Hepatocyte (in vitro differentiated cells): ENCODE results near the gene HCRTR2. TPM values are rescaled to one million over a fixed set of nuclear protein-coding genes. Genes with fewer than 3 reads are reported as not detected.

Source experiments
- DNase-seq: peaks from one replicate; pipeline ENCODE4 v3.0.0-alpha.2; 2016; ENCODE audit warnings: low spot score
- H2AFZ ChIP-seq: fragments of 200-600 bp; sonication (generic); 2 replicates; pipeline ENCODE4 v1.6.0; 2016; ENCODE audit warnings: antibody characterized with exemption, mild to moderate bottlenecking
- H3K27ac ChIP-seq: fragments of 200-600 bp; sonication (generic); 2 replicates; pipeline ENCODE4 v1.5.1; 2016; ENCODE audit warnings: mild to moderate bottlenecking
- H3K27me3 ChIP-seq: fragments of 200-600 bp; sonication (generic); 2 replicates; pipeline ENCODE4 v1.6.1; 2016
- H3K36me3 ChIP-seq: fragments of 200-600 bp; sonication (generic); replicated peaks from 2 replicates; pipeline ENCODE4 v1.5.1; 2016; ENCODE audit warnings: low read depth; ENCODE audit not compliant: insufficient read depth
- H3K4me1 ChIP-seq: fragments of 200-600 bp; sonication (generic); 2 replicates; pipeline ENCODE4 v1.5.1; 2016; ENCODE audit warnings: mild to moderate bottlenecking, moderate library complexity; ENCODE audit not compliant: insufficient read depth
- H3K4me2 ChIP-seq: fragments of 200-600 bp; sonication (generic); 2 replicates; pipeline ENCODE4 v1.6.0; 2016
- H3K4me3 ChIP-seq: fragments of 200-600 bp; sonication (generic); 2 replicates; pipeline ENCODE4 v1.5.1; 2016; ENCODE audit warnings: mild to moderate bottlenecking
- H3K79me2 ChIP-seq: fragments of 200-600 bp; sonication (generic); 2 replicates; pipeline ENCODE4 v1.6.0; 2017; ENCODE audit warnings: mild to moderate bottlenecking
- H3K9me2 ChIP-seq: fragments of 200-600 bp; sonication (generic); replicated peaks from 2 replicates; pipeline ENCODE4 v1.6.0; 2017; ENCODE audit warnings: mild to moderate bottlenecking; ENCODE audit not compliant: insufficient read depth
- H3K9me3 ChIP-seq: fragments of 200-600 bp; sonication (generic); 2 replicates; pipeline ENCODE4 v1.5.1; 2016; ENCODE audit warnings: low read depth, mild to moderate bottlenecking
- H4K20me1 ChIP-seq: fragments of 200-600 bp; sonication (generic); 2 replicates; pipeline ENCODE4 v1.6.0; 2016; ENCODE audit warnings: mild to moderate bottlenecking; ENCODE audit not compliant: insufficient read depth, poor library complexity, severe bottlenecking
- CTCF ChIP-seq: fragments of 200-600 bp; sonication (generic); IDR thresholded peaks from 2 replicates; pipeline ENCODE4 v1.5.1; 2016; ENCODE audit warnings: antibody characterized with exemption, mild to moderate bottlenecking; ENCODE audit not compliant: poor library complexity
- EZH2 ChIP-seq: fragments of 200-600 bp; sonication (generic); IDR thresholded peaks from 2 replicates; pipeline ENCODE4 v1.6.1; 2016; ENCODE audit warnings: antibody characterized with exemption, mild to moderate bottlenecking, borderline replicate concordance
- EZH2phosphoT487 ChIP-seq: fragments of 200-600 bp; sonication (generic); IDR thresholded peaks from one replicate; pipeline ENCODE4 v1.6.1; 2018; ENCODE audit warnings: antibody characterized with exemption, mild to moderate bottlenecking, low read depth, moderate library complexity; ENCODE audit not compliant: unreplicated experiment, severe bottlenecking
- WGBS: methylation state at CpG from one replicate; pipeline ENCODE4 v1.1.6; 2016; ENCODE audit warnings: low lambda C conversion rate; ENCODE audit errors: missing lambda C conversion rate; 5-methylcytosine and 5-hydroxymethylcytosine counted together
- polyA plus RNA-seq: library from polyadenylated mRNA; unstranded; fragments of >200 nt; fragmentation: Nextera tagmentation; extraction: Ambion mirVana; gene quantifications from 2 replicates; pipeline ENCODE4 v1.2.1, GENCODE V29; 2016
- total RNA-seq: library from RNA; depleted of rRNA; stranded (reverse); fragments of >200 nt; gene quantifications from 2 replicates; pipeline ENCODE4 v1.2.3, GENCODE V29; 2014

The HCRTR2 gene
- total and polyA plus RNA-seq, 2 experiments from 2014 or later: 0.17 to 0.18 TPM

- H3K27me3 ChIP-seq: no peaks in the 10 kb centered on the region
- H3K4me1 ChIP-seq: no peaks in the 10 kb centered on the region
- H3K27ac ChIP-seq: no peak overlapping the region
- H3K79me2 ChIP-seq: no peaks in the 10 kb centered on the region
- 93% methylated on average over 4 of the region's 4 CpGs for WGBS
- no peaks in the 10 kb centered on the region for H3K9me3 ChIP-seq
- no peak for DNase-seq
- no peaks in the 10 kb centered on the region for H3K36me3 ChIP-seq
- H3K9me2 ChIP-seq: no peaks in the 10 kb centered on the region
- no peak for TF ChIP-seq CTCF
- TF ChIP-seq EZH2: no peak
- no peak overlapping the region for H3K4me2 ChIP-seq
- no peak overlapping the region for H3K4me3 ChIP-seq
- H4K20me1 ChIP-seq: no peaks in the 10 kb centered on the region
- no peak overlapping the region for H2AFZ ChIP-seq
Measured at GRCh38 chr6:55265409-55266114, 91.2 kb downstream of the HCRTR2 start.

- H3K4me1 ChIP-seq: no peaks in the 10 kb centered on the region
- no peaks in the 10 kb centered on the region for H3K9me2 ChIP-seq
- no peak overlapping the region for H3K4me2 ChIP-seq
- no peak for TF ChIP-seq CTCF
- TF ChIP-seq EZH2phosphoT487: no peak
- no peak for TF ChIP-seq EZH2
- 87% methylated on average over 2 of the region's 2 CpGs for WGBS
- no peak for DNase-seq
- H3K9me3 ChIP-seq: no peaks in the 10 kb centered on the region
- no peaks in the 10 kb centered on the region for H3K27me3 ChIP-seq
- no peaks in the 10 kb centered on the region for H4K20me1 ChIP-seq
- H3K4me3 ChIP-seq: no peak overlapping the region
- H3K36me3 ChIP-seq: no peaks in the 10 kb centered on the region
- H3K27ac ChIP-seq: no peak overlapping the region
- H3K79me2 ChIP-seq: no peaks in the 10 kb centered on the region
- H2AFZ ChIP-seq: no peak overlapping the region
Measured at GRCh38 chr6:55266896-55267295, 92.6 kb downstream of the HCRTR2 start.

GRCh38 chr6:55276745-55277530 lies 102.6 kb downstream of the HCRTR2 start:
- Histone ChIP-seq H3K9me2 (no peaks in the 10 kb centered on the region), H4K20me1 (no peaks in the 10 kb centered on the region), H3K4me1 (peaks cover 11% of the 10 kb centered on the region), H3K36me3 (no peaks in the 10 kb centered on the region), H3K27ac (peak overlapping the region; percentile 47), H2AFZ (peak overlapping the region; percentile 43), H3K4me2 (peak overlapping the region; percentile 64), H3K9me3 (no peaks in the 10 kb centered on the region), H3K4me3 (no peak overlapping the region), H3K79me2 (no peaks in the 10 kb centered on the region), H3K27me3 (no peaks in the 10 kb centered on the region)
- peak; percentile 78 for DNase-seq
- 25% methylated on average over 15 of the region's 15 CpGs for WGBS
- TF ChIP-seq CTCF: peak; percentile 87
- TF ChIP-seq EZH2: no peak
- no peak for TF ChIP-seq EZH2phosphoT487
